HepG2 (cell line): ENCODE data around the gene CYB5B. TPM values are rescaled to one million over a fixed set of nuclear protein-coding genes. Genes with fewer than 3 reads are reported as not detected.

Experiments
- CBX2 ChIP-seq, 2 experiments: fragments of 200-600 bp in 1 of 2; sonication (generic); formaldehyde crosslinking in 1 of 2; IDR thresholded peaks; 2 replicates each; pipeline versions ENCODE4 v1.7.0 to v1.8.1; 2018 to 2022; ENCODE audit warnings: low read depth in 2 of 2, low read length in 1 of 2, mild to moderate bottlenecking in 1 of 2, missing genetic modification reagents in 1 of 2
- EP300 ChIP-seq, 3 experiments: sonication (generic) in 1 of 3; formaldehyde crosslinking in 1 of 3; IDR thresholded peaks; 2 replicates each; pipeline versions ENCODE4 v1.5.1 to v1.6.1; 2011 to 2020; ENCODE audit warnings: low read depth in 2 of 3, low read length in 2 of 3, borderline replicate concordance in 1 of 3, improper control_type of control experiment in 1 of 3, mild to moderate bottlenecking in 1 of 3, missing genetic modification reagents in 1 of 3, moderate library complexity in 1 of 3
- MAF1 ChIP-seq: sonication (generic); formaldehyde crosslinking; IDR thresholded peaks from 2 replicates; pipeline ENCODE4 v1.5.0; 2020; ENCODE audit warnings: missing genetic modification reagents, borderline replicate concordance
- MNT ChIP-seq: fragments of 450-650 bp; IDR thresholded peaks from 2 replicates; pipeline ENCODE4 v1.6.1; 2016
- NKX3-1 ChIP-seq: sonication (generic); formaldehyde crosslinking; IDR thresholded peaks from 2 replicates; pipeline ENCODE4 v1.5.0; 2020; ENCODE audit warnings: missing genetic modification reagents
- NR2C2 ChIP-seq: sonication (generic); formaldehyde crosslinking; IDR thresholded peaks from 2 replicates; pipeline ENCODE4 v1.4.0; 2020; ENCODE audit warnings: missing genetic modification reagents, mild to moderate bottlenecking, moderate library complexity, borderline replicate concordance
- NR2F1 ChIP-seq, 2 experiments: fragments of 450-650 bp in 1 of 2; formaldehyde crosslinking in 1 of 2; IDR thresholded peaks; 2 replicates each; pipeline versions ENCODE4 v1.5.0 to v1.6.1; 2016 to 2020; ENCODE audit warnings: mild to moderate bottlenecking in 1 of 2, missing compliant biosample characterization in 1 of 2, missing genetic modification reagents in 1 of 2, moderate library complexity in 1 of 2
- NR2F2 ChIP-seq: IDR thresholded peaks from 2 replicates; pipeline ENCODE4 v1.6.1; 2012; ENCODE audit warnings: low read depth, inconsistent platforms, borderline replicate concordance
- PBX2 ChIP-seq: IDR thresholded peaks from 2 replicates; pipeline ENCODE4 v1.6.1; 2016; ENCODE audit warnings: control low read depth
- PRDM15 ChIP-seq: sonication (generic); formaldehyde crosslinking; IDR thresholded peaks from 2 replicates; pipeline ENCODE4 v1.4.0; 2020; ENCODE audit warnings: missing genetic modification reagents
- PRPF4 ChIP-seq: fragments of 200-400 bp; formaldehyde crosslinking; IDR thresholded peaks from 2 replicates; pipeline ENCODE4 v1.6.1; 2016; ENCODE audit warnings: low read length, low read depth; ENCODE audit not compliant: poor library complexity, severe bottlenecking
- SALL1 ChIP-seq: sonication (generic); formaldehyde crosslinking; IDR thresholded peaks from 2 replicates; pipeline ENCODE4 v1.8.0; 2022; ENCODE audit warnings: mild to moderate bottlenecking, missing genetic modification reagents
- SIX4 ChIP-seq: sonication (generic); formaldehyde crosslinking; IDR thresholded peaks from 2 replicates; pipeline ENCODE4 v1.4.0; 2020; ENCODE audit warnings: missing genetic modification reagents
- THYN1 ChIP-seq: sonication (generic); formaldehyde crosslinking; IDR thresholded peaks from 2 replicates; pipeline ENCODE4 v1.8.1; 2023; ENCODE audit warnings: low read depth, mild to moderate bottlenecking, moderate library complexity, missing genetic modification reagents, borderline replicate concordance
- YEATS2 ChIP-seq: sonication (generic); formaldehyde crosslinking; IDR thresholded peaks from 2 replicates; pipeline ENCODE4 v1.4.0; 2020; ENCODE audit warnings: missing genetic modification reagents, borderline replicate concordance
- ZBTB38 ChIP-seq: sonication (generic); formaldehyde crosslinking; IDR thresholded peaks from 2 replicates; pipeline ENCODE4 v1.5.1; 2020; ENCODE audit warnings: mild to moderate bottlenecking, missing genetic modification reagents
- ZNF362 ChIP-seq: sonication (generic); formaldehyde crosslinking; IDR thresholded peaks from 2 replicates; pipeline ENCODE4 v1.4.0; 2020; ENCODE audit warnings: missing genetic modification reagents, mild to moderate bottlenecking, borderline replicate concordance
- ZNF430 ChIP-seq: sonication (generic); formaldehyde crosslinking; IDR thresholded peaks from 2 replicates; pipeline ENCODE4 v1.9.0; 2021; ENCODE audit warnings: mild to moderate bottlenecking, missing genetic modification reagents
- ZNF546 ChIP-seq: sonication (generic); formaldehyde crosslinking; conservative IDR thresholded peaks from 2 replicates; pipeline ENCODE4 v1.8.1; 2023; ENCODE audit warnings: mild to moderate bottlenecking, missing genetic modification reagents
- ZNF569 ChIP-seq: sonication (generic); formaldehyde crosslinking; IDR thresholded peaks from 2 replicates; pipeline ENCODE4 v1.5.0; 2020; ENCODE audit warnings: mild to moderate bottlenecking, missing genetic modification reagents, moderate library complexity, borderline replicate concordance
- ZNF670 ChIP-seq: sonication (generic); formaldehyde crosslinking; IDR thresholded peaks from 2 replicates; pipeline ENCODE4 v1.8.0; 2022; ENCODE audit warnings: mild to moderate bottlenecking, missing genetic modification reagents, borderline replicate concordance
- polyA plus RNA-seq, 8 experiments: library from polyadenylated mRNA; depleted of rRNA in 3 of 8; stranded (reverse) in 7 of 8; unstranded in 1 of 8; fragments of >200 nt; fragmentation: Illumina TruSeq in 4 of 8; extraction: Trizol in 4 of 8; gene quantifications; 2 replicates each; pipeline versions ENCODE4 v1.2.1 to v1.2.3, GENCODE V29; 2011 to 2016; ENCODE audit warnings: low read depth in 4 of 8, missing spikeins in 1 of 8, mixed read lengths in 1 of 8; ENCODE audit not compliant: insufficient read depth in 1 of 8
- total RNA-seq, 5 experiments: library from RNA; depleted of rRNA; stranded (reverse); fragments of >200 nt; fragmentation: Illumina TruSeq; extraction: Trizol; gene quantifications; 2 replicates each; pipeline ENCODE4 v1.2.3, GENCODE V29; 2016; ENCODE audit warnings: low read depth in 1 of 5

The CYB5B gene
- total and polyA plus RNA-seq, 2 of the 13 experiments (the other 11 are each of a cell fraction or from before 2014, with no cell fraction given), result 234 to 432 TPM

GRCh38 chr16:69376393-69377059 is 47.9 kb upstream of the CYB5B start (continued):
- no peak for TF ChIP-seq THYN1 (CRISPR knock-in tag)
- TF ChIP-seq SIX4 (CRISPR knock-in tag), result no peak
- no peak for TF ChIP-seq PRDM15 (CRISPR knock-in tag)
- no peak for TF ChIP-seq NKX3-1 (CRISPR knock-in tag)
- peak; percentile 49; the same call in 1 of the 2 replicates for TF ChIP-seq NR2F2
- TF ChIP-seq PRPF4, result no peak
- no peak for TF ChIP-seq CBX2 (IDR thresholded peaks at IDR 0.05; ENCODE audit: low read depth, low read length)
- no peak for TF ChIP-seq CBX2 (CRISPR knock-in tag; IDR thresholded peaks at IDR 0.05; ENCODE audit: low read depth)
- TF ChIP-seq PBX2 (CRISPR knock-in tag), result no peak
- TF ChIP-seq YEATS2 (CRISPR knock-in tag), result no peak
- peak; percentile 5; the same call in 1 of the 2 replicates for TF ChIP-seq MNT
- TF ChIP-seq ZNF569 (CRISPR knock-in tag), result no peak
- TF ChIP-seq MAF1 (CRISPR knock-in tag), result no peak
- TF ChIP-seq NR2F1 (CRISPR knock-in tag; IDR thresholded peaks at IDR 0.05), result peak; percentile 62 to 63; a peak in 3 of 4 replicates
- peak; percentile 29; the same call in 1 of the 2 replicates for TF ChIP-seq ZNF670 (CRISPR knock-in tag)
- peak; percentile 16; the same call in 1 of the 2 replicates for TF ChIP-seq SALL1
- peak in 1 of 2 experiments; percentile 14; a peak in 1 of 4 replicates for TF ChIP-seq EP300 (IDR thresholded peaks at IDR 0.05; ENCODE audit: low read depth in 2 of 2, low read length in 2 of 2)
- no peak for TF ChIP-seq EP300 (CRISPR knock-in tag; IDR thresholded peaks at IDR 0.05; ENCODE audit: borderline replicate concordance)
- TF ChIP-seq ZNF546 (CRISPR knock-in tag), result no peak
- TF ChIP-seq NR2C2, result peak; percentile 54; the same call in 1 of the 2 replicates
- TF ChIP-seq ZNF430 (CRISPR knock-in tag), result no peak
- TF ChIP-seq ZBTB38 (CRISPR knock-in tag), result peak; percentile 76; the same call in 1 of the 2 replicates
- peak; percentile 94 for TF ChIP-seq ZNF362
